ENCODE measurements around the gene GIMAP6.
"Not testable (repeated sequence)": the region's sequence is repeated elsewhere in the genome, so short reads cannot be mapped to it uniquely, and the experiment has no call there.

GIMAP6 gene

DNA sequence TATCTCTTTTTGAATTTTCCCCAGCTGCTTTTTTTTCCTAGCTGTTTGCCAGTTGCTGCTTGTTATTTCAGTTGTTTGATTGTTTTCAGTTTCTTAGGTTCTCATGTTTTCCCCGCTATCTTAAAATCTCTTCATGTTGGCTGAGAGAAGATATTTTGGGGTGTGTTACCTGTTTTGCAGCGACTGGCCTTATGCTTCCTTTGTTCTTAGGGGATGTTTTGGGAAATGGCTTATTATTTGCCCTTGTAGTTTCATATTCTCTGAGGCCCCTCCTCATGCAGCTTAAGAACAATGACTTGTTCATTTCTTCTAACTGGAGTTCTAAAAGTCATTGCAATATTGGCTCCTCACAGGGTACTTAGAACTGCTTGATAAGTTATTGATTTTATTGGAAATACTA, 28.6 kb downstream of the GIMAP6 start:
- DNase-seq; H3K27ac ChIP-seq (ENCODE audit: low read length, poor library complexity, severe bottlenecking); H4K8ac ChIP-seq (ENCODE audit: low read length); H2BK120ac ChIP-seq (ENCODE audit: low read depth, low read length); H2AFZ ChIP-seq (ENCODE audit: low read depth, low read length); H3K9me3 ChIP-seq (ENCODE audit: control insufficient read depth, low read length); H2BK15ac ChIP-seq (ENCODE audit: low read depth, poor library complexity, severe bottlenecking); H2AK5ac ChIP-seq (ENCODE audit: low read length, severe bottlenecking); H3K4me2 ChIP-seq (ENCODE audit: low read length, poor library complexity, severe bottlenecking); H3K23ac ChIP-seq (ENCODE audit: low read length in 2 of 2); H4K91ac ChIP-seq (ENCODE audit: low read length); H3K36me3 ChIP-seq (ENCODE audit: control insufficient read depth in 1 of 2, insufficient read depth in 2 of 2, low read depth in 1 of 2, low read length in 2 of 2); H2BK5ac ChIP-seq (ENCODE audit: low read depth, low read length, poor library complexity, severe bottlenecking); H3K4me3 ChIP-seq (ENCODE audit: insufficient read depth in 1 of 2, low read depth in 1 of 2, low read length in 2 of 2); H3K27me3 ChIP-seq (ENCODE audit: control insufficient read depth in 1 of 2, insufficient read depth in 1 of 2, low read length in 2 of 2); H3K4ac ChIP-seq (ENCODE audit: low read depth in 1 of 2, low read length in 2 of 2); H3K14ac ChIP-seq (ENCODE audit: low read length in 2 of 2); H3K9ac ChIP-seq (ENCODE audit: low read length); H3K79me1 ChIP-seq (replicated peaks; ENCODE audit: low read length, poor library complexity, severe bottlenecking); H2BK12ac ChIP-seq (ENCODE audit: low read length in 2 of 2); H3K4me1 ChIP-seq (ENCODE audit: control insufficient read depth, insufficient read depth, low read depth, low read length); H3K18ac ChIP-seq (ENCODE audit: low read depth in 1 of 2, low read length in 2 of 2): not testable (repeated sequence)
- WGBS: 57% methylated on average over 2 of the region's 2 CpGs

DNA sequence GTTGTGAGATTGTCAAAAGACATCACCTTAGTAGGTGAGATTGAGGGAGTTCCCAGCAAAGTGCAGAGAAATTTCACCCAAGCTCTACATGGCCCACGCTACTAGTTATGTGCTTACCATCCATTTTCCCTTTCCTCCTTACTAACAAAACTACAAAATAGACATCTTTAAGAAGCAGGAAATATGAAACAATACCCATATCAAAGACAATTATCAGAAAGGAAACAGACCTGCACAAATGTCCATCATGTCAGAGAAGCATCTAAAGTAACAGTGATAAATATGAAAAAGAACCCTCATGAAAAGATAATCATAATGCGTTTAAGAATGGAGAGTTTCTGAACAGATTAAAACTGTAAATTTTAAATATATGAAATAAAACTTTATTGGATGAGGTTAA, 36.8 kb downstream of the GIMAP6 start:
- no peak overlapping the region for H2BK15ac ChIP-seq (ENCODE audit: low read depth, poor library complexity, severe bottlenecking)
- H3K4me3 ChIP-seq (ENCODE audit: insufficient read depth in 1 of 2, low read depth in 1 of 2, low read length in 2 of 2): no peak overlapping the region
- H3K27me3 ChIP-seq (ENCODE audit: control insufficient read depth in 1 of 2, insufficient read depth in 1 of 2, low read length in 2 of 2): no peaks in the 10 kb centered on the region
- no peak overlapping the region for H2AK5ac ChIP-seq (ENCODE audit: low read length, severe bottlenecking)
- no peak overlapping the region for H3K9ac ChIP-seq (ENCODE audit: low read length)
- H3K9me3 ChIP-seq (ENCODE audit: control insufficient read depth, low read length): peaks cover 14% of the 10 kb centered on the region
- H3K27ac ChIP-seq (ENCODE audit: low read length, poor library complexity, severe bottlenecking): no peak overlapping the region
- no peaks in the 10 kb centered on the region for H3K36me3 ChIP-seq (ENCODE audit: control insufficient read depth in 1 of 2, insufficient read depth in 2 of 2, low read depth in 1 of 2, low read length in 2 of 2)
- H3K14ac ChIP-seq (ENCODE audit: low read length in 2 of 2): no peak overlapping the region
- no peak overlapping the region for H3K4me2 ChIP-seq (ENCODE audit: low read length, poor library complexity, severe bottlenecking)
- no peak overlapping the region for H2BK12ac ChIP-seq (ENCODE audit: low read length in 2 of 2)
- H3K79me1 ChIP-seq (replicated peaks; ENCODE audit: low read length, poor library complexity, severe bottlenecking): no peaks in the 10 kb centered on the region
- H3K23ac ChIP-seq (ENCODE audit: low read length in 2 of 2): no peak overlapping the region
- no peak for DNase-seq
- WGBS: 15% methylated on average over 1 of the region's 2 CpGs
- no peak overlapping the region for H3K18ac ChIP-seq (ENCODE audit: low read depth in 1 of 2, low read length in 2 of 2)
- H3K4me1 ChIP-seq (ENCODE audit: control insufficient read depth, insufficient read depth, low read depth, low read length): no peaks in the 10 kb centered on the region
- no peak overlapping the region for H4K8ac ChIP-seq (ENCODE audit: low read length)
- H2BK120ac ChIP-seq (ENCODE audit: low read depth, low read length): no peak overlapping the region
- H2BK5ac ChIP-seq (ENCODE audit: low read depth, low read length, poor library complexity, severe bottlenecking): no peak overlapping the region
- H2AFZ ChIP-seq (ENCODE audit: low read depth, low read length): no peak overlapping the region
- no peak overlapping the region for H4K91ac ChIP-seq (ENCODE audit: low read length)
- no peak overlapping the region for H3K4ac ChIP-seq (ENCODE audit: low read depth in 1 of 2, low read length in 2 of 2)

DNA sequence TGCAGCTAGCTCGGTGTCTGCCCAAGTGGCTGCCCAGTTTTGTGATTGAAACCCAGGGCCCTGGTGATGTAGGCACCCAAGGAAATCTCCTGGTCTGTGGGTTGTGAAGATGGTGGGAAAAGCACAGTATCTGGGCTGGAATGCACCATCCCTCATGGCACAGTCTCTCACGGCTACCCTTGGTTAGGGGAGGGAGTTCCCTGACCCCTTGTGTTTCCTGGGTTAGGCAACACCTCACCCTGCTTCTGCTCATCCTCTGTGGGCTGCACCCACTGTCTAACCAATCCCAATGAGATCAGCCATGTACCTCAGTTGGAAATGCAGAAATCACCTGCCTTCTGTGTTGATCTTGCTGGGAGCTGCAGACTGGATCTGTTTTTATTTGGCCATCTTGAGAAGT, 37.4 kb downstream of the GIMAP6 start:
- Histone ChIP-seq H3K9ac (ENCODE audit: low read length) (no peak overlapping the region), H4K8ac (ENCODE audit: low read length) (no peak overlapping the region), H3K27ac (ENCODE audit: low read length, poor library complexity, severe bottlenecking) (no peak overlapping the region), H4K91ac (ENCODE audit: low read length) (no peak overlapping the region), H3K4ac (ENCODE audit: low read depth in 1 of 2, low read length in 2 of 2) (no peak overlapping the region), H2AK5ac (ENCODE audit: low read length, severe bottlenecking) (no peak overlapping the region), H3K9me3 (ENCODE audit: control insufficient read depth, low read length) (peaks cover 14% of the 10 kb centered on the region), H3K4me1 (ENCODE audit: control insufficient read depth, insufficient read depth, low read depth, low read length) (no peaks in the 10 kb centered on the region), H3K4me2 (ENCODE audit: low read length, poor library complexity, severe bottlenecking) (no peak overlapping the region), H3K36me3 (ENCODE audit: control insufficient read depth in 1 of 2, insufficient read depth in 2 of 2, low read depth in 1 of 2, low read length in 2 of 2) (no peaks in the 10 kb centered on the region), H2BK15ac (ENCODE audit: low read depth, poor library complexity, severe bottlenecking) (no peak overlapping the region), H3K27me3 (ENCODE audit: control insufficient read depth in 1 of 2, insufficient read depth in 1 of 2, low read length in 2 of 2) (no peaks in the 10 kb centered on the region), H2BK5ac (ENCODE audit: low read depth, low read length, poor library complexity, severe bottlenecking) (no peak overlapping the region), H3K79me1 (replicated peaks; ENCODE audit: low read length, poor library complexity, severe bottlenecking) (no peaks in the 10 kb centered on the region), H2AFZ (ENCODE audit: low read depth, low read length) (no peak overlapping the region), H2BK120ac (ENCODE audit: low read depth, low read length) (no peak overlapping the region), H3K4me3 (ENCODE audit: insufficient read depth in 1 of 2, low read depth in 1 of 2, low read length in 2 of 2) (no peak overlapping the region), H3K14ac (ENCODE audit: low read length in 2 of 2) (no peak overlapping the region), H2BK12ac (ENCODE audit: low read length in 2 of 2) (no peak overlapping the region), H3K23ac (ENCODE audit: low read length in 2 of 2) (no peak overlapping the region), H3K18ac (ENCODE audit: low read depth in 1 of 2, low read length in 2 of 2) (no peak overlapping the region)
- 79% methylated on average over 2 of the region's 2 CpGs for WGBS
- no peak for DNase-seq

DNA sequence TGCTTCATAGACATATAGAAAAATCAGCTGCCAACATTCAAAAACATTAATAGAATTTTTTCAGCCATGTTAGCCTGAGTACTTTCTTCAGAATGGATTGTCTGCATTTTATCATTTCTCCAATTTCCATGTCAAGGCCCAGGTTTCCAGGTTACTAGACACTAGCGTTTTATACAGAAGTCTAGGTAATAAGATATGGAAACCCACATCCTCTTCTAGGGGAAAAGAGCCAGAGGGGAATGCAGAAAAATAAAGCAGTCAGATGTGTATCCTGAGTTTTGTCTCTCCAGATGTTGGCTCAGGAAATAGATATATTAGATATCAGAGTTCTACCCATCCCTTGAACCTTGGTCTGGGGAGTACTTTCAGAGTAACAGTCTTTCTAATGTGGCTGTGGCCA, 44.6 kb downstream of the GIMAP6 start:
- H3K36me3 ChIP-seq (ENCODE audit: control insufficient read depth in 1 of 2, insufficient read depth in 2 of 2, low read depth in 1 of 2, low read length in 2 of 2): no peaks in the 10 kb centered on the region
- no peaks in the 10 kb centered on the region for H3K4me1 ChIP-seq (ENCODE audit: control insufficient read depth, insufficient read depth, low read depth, low read length)
- no peak overlapping the region for H3K18ac ChIP-seq (ENCODE audit: low read depth in 1 of 2, low read length in 2 of 2)
- H3K79me1 ChIP-seq (replicated peaks; ENCODE audit: low read length, poor library complexity, severe bottlenecking): no peaks in the 10 kb centered on the region
- H4K91ac ChIP-seq (ENCODE audit: low read length): no peak overlapping the region
- WGBS: 83% methylated on average over 1 of the region's 1 CpG
- no peak overlapping the region for H2AK5ac ChIP-seq (ENCODE audit: low read length, severe bottlenecking)
- no peak overlapping the region for H3K14ac ChIP-seq (ENCODE audit: low read length in 2 of 2)
- no peak overlapping the region for H2BK120ac ChIP-seq (ENCODE audit: low read depth, low read length)
- no peak overlapping the region for H2AFZ ChIP-seq (ENCODE audit: low read depth, low read length)
- no peak overlapping the region for H2BK5ac ChIP-seq (ENCODE audit: low read depth, low read length, poor library complexity, severe bottlenecking)
- no peak overlapping the region for H3K4ac ChIP-seq (ENCODE audit: low read depth in 1 of 2, low read length in 2 of 2)
- H3K27me3 ChIP-seq (ENCODE audit: control insufficient read depth in 1 of 2, insufficient read depth in 1 of 2, low read length in 2 of 2): no peaks in the 10 kb centered on the region
- no peak overlapping the region for H3K4me2 ChIP-seq (ENCODE audit: low read length, poor library complexity, severe bottlenecking)
- H3K27ac ChIP-seq (ENCODE audit: low read length, poor library complexity, severe bottlenecking): no peak overlapping the region
- no peak for DNase-seq
- H2BK12ac ChIP-seq (ENCODE audit: low read length in 2 of 2): no peak overlapping the region
- H2BK15ac ChIP-seq (ENCODE audit: low read depth, poor library complexity, severe bottlenecking): no peak overlapping the region
- peaks cover 4% of the 10 kb centered on the region for H3K9me3 ChIP-seq (ENCODE audit: control insufficient read depth, low read length)
- no peak overlapping the region for H3K23ac ChIP-seq (ENCODE audit: low read length in 2 of 2)
- no peak overlapping the region for H3K9ac ChIP-seq (ENCODE audit: low read length)
- no peak overlapping the region for H3K4me3 ChIP-seq (ENCODE audit: insufficient read depth in 1 of 2, low read depth in 1 of 2, low read length in 2 of 2)
- H4K8ac ChIP-seq (ENCODE audit: low read length): no peak overlapping the region

Measured in mesenchymal stem cell (in vitro differentiated cells and primary cell).